Peyer's patch (tissue), 4 donors: ENCODE data around the gene GSAP. TPM values are rescaled to one million over a fixed set of nuclear protein-coding genes. Genes with fewer than 3 reads are reported as not detected.
A peak's percentile ranks its signal among the peaks of the same experiment; 100 is the strongest.
"Not testable (repeated sequence)": the region's sequence is repeated elsewhere in the genome, so short reads cannot be mapped to it uniquely, and the experiment has no call there.

Experiments
- DNase-seq, 3 donors: peaks; one replicate each; pipeline ENCODE4 v3.0.0-alpha.2; 2017 to 2019
- H3K27ac ChIP-seq, 4 donors: fragments of 200-600 bp; sonication (generic); one replicate each; pipeline ENCODE4 v1.5.1; 2016 to 2019
- H3K27me3 ChIP-seq, 2 donors: fragments of 200-600 bp; sonication (generic); one replicate each; pipeline ENCODE4 v1.5.1; 2019
- H3K36me3 ChIP-seq, 3 donors: fragments of 200-600 bp; sonication (generic); one replicate each; pipeline ENCODE4 v1.5.1; 2016 to 2019
- H3K4me1 ChIP-seq, 4 donors: fragments of 200-600 bp; sonication (generic); one replicate each; pipeline ENCODE4 v1.5.1; 2016 to 2019
- H3K4me3 ChIP-seq, 4 donors: fragments of 200-600 bp; sonication (generic); 1 replicate in 3 of 4; 2 replicates in 1 of 4; pipeline ENCODE4 v1.5.1; 2016 to 2019; ENCODE audit warnings: mild to moderate bottlenecking in 1 of 4
- H3K9me3 ChIP-seq, 4 donors: fragments of 200-600 bp; sonication (generic); one replicate each; pipeline ENCODE4 v1.5.1; 2016 to 2019; ENCODE audit warnings: mild to moderate bottlenecking in 1 of 4
- POLR2A ChIP-seq, 2 donors: fragments of 450-650 bp; IDR thresholded peaks; one replicate each; pipeline ENCODE4 v1.5.1; 2017; ENCODE audit warnings: antibody characterized with exemption in 2 of 2, mild to moderate bottlenecking in 2 of 2, moderate library complexity in 2 of 2
- total RNA-seq, 4 donors: library from RNA; depleted of rRNA; stranded (reverse); fragments of >200 nt; gene quantifications; one replicate each; pipeline ENCODE4 v1.1.0, GENCODE V29; 2016
- TF ChIP-seq, protein P1 (sequence below), 6 experiments: fragments of 450-650 bp in 4 of 6; fragments of 200-600 bp in 2 of 6; sonication (generic) in 1 of 6; IDR thresholded peaks; one replicate each; pipeline ENCODE4 v1.5.1; 2017 to 2019; ENCODE audit warnings: antibody characterized with exemption in 6 of 6, mild to moderate bottlenecking in 3 of 6, moderate library complexity in 1 of 6

The GSAP gene, protein sequence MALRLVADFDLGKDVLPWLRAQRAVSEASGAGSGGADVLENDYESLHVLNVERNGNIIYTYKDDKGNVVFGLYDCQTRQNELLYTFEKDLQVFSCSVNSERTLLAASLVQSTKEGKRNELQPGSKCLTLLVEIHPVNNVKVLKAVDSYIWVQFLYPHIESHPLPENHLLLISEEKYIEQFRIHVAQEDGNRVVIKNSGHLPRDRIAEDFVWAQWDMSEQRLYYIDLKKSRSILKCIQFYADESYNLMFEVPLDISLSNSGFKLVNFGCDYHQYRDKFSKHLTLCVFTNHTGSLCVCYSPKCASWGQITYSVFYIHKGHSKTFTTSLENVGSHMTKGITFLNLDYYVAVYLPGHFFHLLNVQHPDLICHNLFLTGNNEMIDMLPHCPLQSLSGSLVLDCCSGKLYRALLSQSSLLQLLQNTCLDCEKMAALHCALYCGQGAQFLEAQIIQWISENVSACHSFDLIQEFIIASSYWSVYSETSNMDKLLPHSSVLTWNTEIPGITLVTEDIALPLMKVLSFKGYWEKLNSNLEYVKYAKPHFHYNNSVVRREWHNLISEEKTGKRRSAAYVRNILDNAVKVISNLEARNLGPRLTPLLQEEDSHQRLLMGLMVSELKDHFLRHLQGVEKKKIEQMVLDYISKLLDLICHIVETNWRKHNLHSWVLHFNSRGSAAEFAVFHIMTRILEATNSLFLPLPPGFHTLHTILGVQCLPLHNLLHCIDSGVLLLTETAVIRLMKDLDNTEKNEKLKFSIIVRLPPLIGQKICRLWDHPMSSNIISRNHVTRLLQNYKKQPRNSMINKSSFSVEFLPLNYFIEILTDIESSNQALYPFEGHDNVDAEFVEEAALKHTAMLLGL
- 10 to 100 TPM in 3 of 4 donors, 1 to 10 TPM in 1; 6.8 to 70.1 (median 28.7) TPM for total RNA-seq

DNA sequence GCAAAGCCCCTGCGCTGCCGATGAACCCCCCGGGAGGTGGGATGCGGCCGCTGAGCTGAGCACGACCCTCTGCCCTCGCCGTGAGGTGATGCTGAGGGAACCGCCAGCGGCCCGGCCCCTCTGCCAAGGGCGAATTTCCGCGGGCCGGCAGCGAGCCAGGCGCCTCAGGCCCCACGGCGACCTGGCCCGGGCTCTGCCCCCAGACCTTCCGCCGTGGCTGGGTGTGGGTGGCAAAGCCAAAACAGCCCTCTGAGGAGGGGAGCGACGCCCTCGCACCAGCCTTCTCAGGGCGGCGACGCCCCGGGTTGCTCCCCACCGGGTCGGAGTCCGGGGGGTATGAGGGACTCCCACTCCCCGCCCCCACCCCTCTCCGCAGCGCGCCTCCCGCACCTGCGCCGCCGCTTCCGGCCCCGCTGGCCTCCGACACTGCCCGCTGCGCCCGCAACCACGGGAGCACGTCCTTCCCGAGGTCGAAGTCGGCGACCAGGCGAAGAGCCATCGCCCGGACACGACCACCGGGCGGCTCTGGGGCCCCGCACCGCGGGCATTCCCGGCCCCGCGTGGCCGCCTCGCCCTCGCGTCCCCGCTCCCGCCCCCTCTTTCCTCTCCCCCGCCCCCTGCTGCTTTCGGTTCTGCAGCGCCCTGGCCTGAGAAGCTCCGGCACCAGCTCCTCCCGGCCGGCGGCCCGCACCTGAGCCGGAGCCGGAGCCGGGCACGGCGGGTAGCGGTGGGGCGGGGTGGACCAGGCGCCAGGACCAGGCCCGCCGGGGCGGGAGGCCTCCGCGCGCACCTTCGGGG, at the start of gene GSAP:
GSAP (minus strand) TSS at position 527 of the 798 bp plus-strand sequence; CDS start at position 499, 28 bp downstream.
- peaks cover 0 to 17% (median 4%) of the 10 kb centered on the region in 4 donors for H3K4me1 ChIP-seq
- peak within 1 kb of the TSS; percentile 83 to 98 (median 90) for H3K27ac ChIP-seq
- no peak for TF ChIP-seq POLR2A (IDR thresholded peaks at IDR 0.05)
- TF ChIP-seq, protein P1, sequence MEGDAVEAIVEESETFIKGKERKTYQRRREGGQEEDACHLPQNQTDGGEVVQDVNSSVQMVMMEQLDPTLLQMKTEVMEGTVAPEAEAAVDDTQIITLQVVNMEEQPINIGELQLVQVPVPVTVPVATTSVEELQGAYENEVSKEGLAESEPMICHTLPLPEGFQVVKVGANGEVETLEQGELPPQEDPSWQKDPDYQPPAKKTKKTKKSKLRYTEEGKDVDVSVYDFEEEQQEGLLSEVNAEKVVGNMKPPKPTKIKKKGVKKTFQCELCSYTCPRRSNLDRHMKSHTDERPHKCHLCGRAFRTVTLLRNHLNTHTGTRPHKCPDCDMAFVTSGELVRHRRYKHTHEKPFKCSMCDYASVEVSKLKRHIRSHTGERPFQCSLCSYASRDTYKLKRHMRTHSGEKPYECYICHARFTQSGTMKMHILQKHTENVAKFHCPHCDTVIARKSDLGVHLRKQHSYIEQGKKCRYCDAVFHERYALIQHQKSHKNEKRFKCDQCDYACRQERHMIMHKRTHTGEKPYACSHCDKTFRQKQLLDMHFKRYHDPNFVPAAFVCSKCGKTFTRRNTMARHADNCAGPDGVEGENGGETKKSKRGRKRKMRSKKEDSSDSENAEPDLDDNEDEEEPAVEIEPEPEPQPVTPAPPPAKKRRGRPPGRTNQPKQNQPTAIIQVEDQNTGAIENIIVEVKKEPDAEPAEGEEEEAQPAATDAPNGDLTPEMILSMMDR (IDR thresholded peaks at IDR 0.05), result peak in 1 of 6 experiments; percentile 16
- H3K4me3 ChIP-seq, result peak within 1 kb of the TSS; percentile 67 to 91 (median 88)
- no peaks in the 10 kb centered on the region for H3K9me3 ChIP-seq
- H3K36me3 ChIP-seq, result no peaks in the 10 kb centered on the region
- no peaks in the 10 kb centered on the region for H3K27me3 ChIP-seq
- peak; percentile 77 to 88 (median 87) for DNase-seq

DNA sequence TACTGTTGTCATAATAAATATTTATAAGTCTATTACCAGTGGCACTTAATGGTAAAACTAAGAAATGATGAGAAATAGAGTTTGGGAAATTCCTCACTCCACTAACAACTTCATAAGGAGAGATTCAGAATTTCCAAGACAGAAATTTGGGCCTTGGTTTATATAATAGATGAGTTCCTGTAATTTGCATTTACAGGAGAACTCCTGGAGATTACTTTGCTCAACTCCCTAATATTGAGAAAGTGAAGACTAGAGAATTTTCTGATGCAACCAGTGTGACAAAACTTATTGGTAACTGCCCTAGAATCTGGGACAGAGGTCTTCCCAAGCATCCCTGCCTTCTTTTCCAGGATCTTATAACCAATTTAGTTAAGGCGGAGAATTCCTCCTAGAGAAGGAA, 49.1 kb upstream of the GSAP start:
- Histone ChIP-seq H3K36me3 (no peaks in the 10 kb centered on the region), H3K27ac (no peak overlapping the region), H3K4me3 (no peak overlapping the region), H3K9me3 (no peaks in the 10 kb centered on the region), H3K27me3 (no peaks in the 10 kb centered on the region), H3K4me1 (no peaks in the 10 kb centered on the region)
- DNase-seq, result no peak
- TF ChIP-seq POLR2A (IDR thresholded peaks at IDR 0.05), result no peak
- TF ChIP-seq, protein P1 (IDR thresholded peaks at IDR 0.05), result no peak

DNA sequence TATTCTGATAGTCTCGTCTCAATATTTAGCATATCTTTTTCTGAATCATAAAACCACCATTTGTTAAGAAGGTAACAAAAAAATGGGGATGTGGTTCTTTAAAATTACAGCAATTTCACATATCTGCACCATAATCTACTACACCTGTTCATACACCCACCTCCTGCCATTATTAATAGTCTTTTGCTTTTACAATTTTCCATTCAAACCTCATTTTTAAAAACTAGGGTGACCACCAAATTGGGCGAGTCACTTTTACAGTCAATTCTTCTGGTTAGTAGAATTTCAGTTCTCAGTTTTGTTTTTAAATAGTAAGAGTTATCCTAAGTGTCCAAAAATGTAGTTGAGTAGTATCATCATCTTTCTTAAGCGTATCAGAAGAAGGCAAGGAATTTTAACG, 48.4 kb upstream of the GSAP start:
- Histone ChIP-seq H3K27ac (no peak overlapping the region), H3K27me3 (no peaks in the 10 kb centered on the region), H3K9me3 (no peaks in the 10 kb centered on the region), H3K36me3 (no peaks in the 10 kb centered on the region), H3K4me1 (no peaks in the 10 kb centered on the region), H3K4me3 (no peak overlapping the region)
- DNase-seq, result no peak
- TF ChIP-seq, protein P1 (IDR thresholded peaks at IDR 0.05), result no peak
- no peak for TF ChIP-seq POLR2A (IDR thresholded peaks at IDR 0.05)

DNA sequence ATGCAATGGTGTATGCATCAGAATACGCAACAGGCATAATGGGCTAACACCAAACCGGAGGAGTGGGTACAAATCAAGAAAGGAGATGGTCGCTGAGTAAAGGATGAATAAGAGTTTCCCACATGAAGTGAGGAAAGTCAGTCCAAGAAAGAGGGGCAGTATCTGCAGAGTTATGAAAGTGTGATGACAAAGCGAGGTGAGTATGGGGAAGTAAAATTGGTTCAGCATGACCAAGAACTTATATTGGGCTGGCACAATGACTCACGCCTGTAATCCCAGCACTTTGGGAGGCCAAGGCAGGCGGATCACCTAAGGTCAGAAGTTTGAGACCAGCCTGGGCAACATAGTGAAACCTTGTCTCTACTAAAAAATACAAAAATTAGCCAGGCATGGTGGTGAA, 47.5 kb upstream of the GSAP start:
- not testable (repeated sequence) for H3K27ac ChIP-seq, H3K27me3 ChIP-seq, H3K9me3 ChIP-seq, H3K4me3 ChIP-seq, DNase-seq, H3K36me3 ChIP-seq, H3K4me1 ChIP-seq

DNA sequence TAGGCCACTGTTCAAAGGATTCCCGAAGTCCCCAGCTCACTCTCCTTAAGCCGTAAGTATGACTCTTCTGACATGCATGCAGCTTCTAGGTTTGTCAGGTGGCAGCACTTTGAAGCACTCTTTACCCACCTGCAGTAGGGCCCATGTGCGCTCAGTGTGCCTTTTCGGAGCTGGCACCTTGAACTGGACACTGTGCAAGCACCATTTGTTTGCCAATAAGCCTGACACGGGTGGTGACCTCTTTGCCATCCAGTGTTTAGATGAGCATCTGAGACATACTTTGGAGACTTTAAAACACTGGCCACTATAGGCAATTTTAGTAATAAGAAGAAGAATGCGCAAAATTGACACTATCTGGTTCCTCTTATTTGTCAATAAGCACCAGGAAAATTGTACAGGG, 45.7 kb upstream of the GSAP start:
- no peak for DNase-seq
- no peaks in the 10 kb centered on the region for H3K36me3 ChIP-seq
- no peaks in the 10 kb centered on the region for H3K27me3 ChIP-seq
- H3K27ac ChIP-seq, result no peak overlapping the region
- no peak overlapping the region for H3K4me3 ChIP-seq
- no peaks in the 10 kb centered on the region for H3K9me3 ChIP-seq
- TF ChIP-seq, protein P1 (IDR thresholded peaks at IDR 0.05), result no peak
- TF ChIP-seq POLR2A (IDR thresholded peaks at IDR 0.05), result no peak
- H3K4me1 ChIP-seq, result no peaks in the 10 kb centered on the region
